NCI-H69 (cell line): Measurements from ENCODE around the gene FAM174A.

Experiments used
- DNase-seq: peaks from one replicate; lab custom pipeline; 2025; lab: John Stamatoyannopoulos, UW

The FAM174A gene

GRCh38 chr5:100535060-100536005 is at the start of gene FAM174A:
FAM174A (plus strand) TSS chr5:100535374; CDS start chr5:100535531, 157 bp downstream.
- DNase-seq, result peak; percentile 98

GRCh38 chr5:100493996-100494395 is 41.2 kb upstream of the FAM174A start:
- DNase-seq, result no peak

GRCh38 chr5:100496296-100496695 is 38.9 kb upstream of the FAM174A start:
- peak; percentile 11 for DNase-seq

GRCh38 chr5:100502684-100503083 is 32.5 kb upstream of the FAM174A start:
- no peak for DNase-seq

- no peak for DNase-seq
Measured at GRCh38 chr5:100505984-100506670, 29.0 kb upstream of the FAM174A start.

- DNase-seq, result no peak
Measured at GRCh38 chr5:100516285-100516684, 18.9 kb upstream of the FAM174A start.

GRCh38 chr5:100517301-100517974 is 17.7 kb upstream of the FAM174A start:
- DNase-seq, result peak; percentile 99

- no peak for DNase-seq
Measured at GRCh38 chr5:100518377-100518776, 16.8 kb upstream of the FAM174A start.

- DNase-seq, result no peak
Measured at GRCh38 chr5:100519075-100519474, 16.1 kb upstream of the FAM174A start.

- peak; percentile 29 for DNase-seq
Measured at GRCh38 chr5:100520348-100520747, 14.8 kb upstream of the FAM174A start.

- no peak for DNase-seq
Measured at GRCh38 chr5:100537946-100538345, 2.8 kb downstream of the FAM174A start.

GRCh38 chr5:100539519-100539918 is 4.3 kb downstream of the FAM174A start:
- DNase-seq, result no peak

GRCh38 chr5:100542086-100542485 is 6.9 kb downstream of the FAM174A start:
- no peak for DNase-seq

GRCh38 chr5:100546001-100546400 is 10.8 kb downstream of the FAM174A start:
- no peak for DNase-seq

- DNase-seq, result no peak
Measured at GRCh38 chr5:100550531-100551051, 15.4 kb downstream of the FAM174A start.

GRCh38 chr5:100551183-100551582 is 16.0 kb downstream of the FAM174A start:
- no peak for DNase-seq

- DNase-seq, result no peak
Measured at GRCh38 chr5:100553209-100553608, 18.0 kb downstream of the FAM174A start.

- DNase-seq, result no peak
Measured at GRCh38 chr5:100560860-100561259, 25.7 kb downstream of the FAM174A start.

GRCh38 chr5:100562821-100563220 is 27.6 kb downstream of the FAM174A start:
- DNase-seq, result no peak

GRCh38 chr5:100566382-100567141 is 31.4 kb downstream of the FAM174A start:
- no peak for DNase-seq

GRCh38 chr5:100574716-100575115 is 39.5 kb downstream of the FAM174A start:
- no peak for DNase-seq
